Measurements from ENCODE around the gene MEIKIN.
A peak's percentile ranks its signal among the peaks of the same experiment; 100 is the strongest.
"Not testable (repeated sequence)": the region's sequence is repeated elsewhere in the genome, so short reads cannot be mapped to it uniquely, and the experiment has no call there.

MEIKIN gene

GRCh38 chr5:131902266-131902665, 43.2 kb downstream of the MEIKIN start:
- peak; percentile 2 for DNase-seq (ENCODE audit: low spot score)

DNA sequence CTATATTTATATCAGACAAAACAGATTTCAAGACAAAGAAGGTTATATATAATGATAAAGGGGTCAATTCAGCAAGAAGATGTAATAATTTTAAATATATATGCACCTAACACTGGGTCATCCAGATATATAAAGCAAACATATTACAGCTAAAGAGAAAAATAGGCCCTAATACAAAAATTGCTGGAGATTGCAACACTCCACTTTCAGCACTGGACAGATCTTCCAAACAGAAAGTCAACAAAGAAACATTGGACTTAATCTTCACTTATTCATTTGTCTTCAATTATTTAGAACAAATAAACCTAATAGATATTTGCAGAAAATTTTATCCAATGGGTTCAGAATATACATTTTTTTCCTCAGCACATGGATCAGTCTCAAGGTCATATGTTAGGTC, 45.8 kb downstream of the MEIKIN start:
- DNase-seq (ENCODE audit: low spot score): no peak

DNA sequence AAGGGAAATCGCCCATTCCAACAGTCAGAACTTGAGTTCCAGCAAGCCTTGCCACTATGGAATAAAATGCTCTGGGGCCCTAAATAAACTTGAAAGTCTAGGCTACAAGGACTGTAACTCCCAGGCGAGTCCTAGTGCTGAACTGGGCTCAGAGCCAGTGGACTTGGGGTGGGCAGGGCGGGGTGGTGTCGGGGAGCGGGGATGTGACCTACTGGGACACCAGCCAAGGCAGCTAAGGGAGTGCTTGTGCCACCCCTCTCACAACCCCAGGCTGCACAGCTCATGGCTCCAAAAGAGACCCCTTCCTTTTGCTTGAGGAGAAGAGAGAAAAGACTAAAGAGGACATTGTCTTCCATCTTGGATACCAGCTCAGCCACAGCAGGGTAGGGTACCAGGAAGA, 61.5 kb downstream of the MEIKIN start:
- DNase-seq (ENCODE audit: low spot score): no peak

DNA sequence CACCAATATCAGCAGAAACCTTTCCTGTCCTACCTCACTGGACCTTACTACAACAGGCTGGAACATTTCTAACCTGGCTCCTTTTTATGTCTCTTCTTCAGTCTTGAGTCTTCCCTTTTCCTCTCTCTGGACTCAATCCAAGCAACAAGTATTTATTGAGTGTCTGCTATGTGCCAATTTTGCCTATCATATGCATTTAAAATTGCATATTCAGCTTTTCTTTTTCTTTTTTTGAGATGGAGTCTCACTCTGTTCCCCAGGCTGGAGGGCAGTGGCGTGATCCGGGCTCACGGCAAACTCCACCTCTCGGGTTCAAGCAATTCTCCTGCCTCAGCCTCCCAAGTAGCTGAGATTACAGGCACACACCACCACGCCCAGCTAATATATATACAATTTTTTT, 65.8 kb downstream of the MEIKIN start:
- DNase-seq (ENCODE audit: low spot score): no peak

DNA sequence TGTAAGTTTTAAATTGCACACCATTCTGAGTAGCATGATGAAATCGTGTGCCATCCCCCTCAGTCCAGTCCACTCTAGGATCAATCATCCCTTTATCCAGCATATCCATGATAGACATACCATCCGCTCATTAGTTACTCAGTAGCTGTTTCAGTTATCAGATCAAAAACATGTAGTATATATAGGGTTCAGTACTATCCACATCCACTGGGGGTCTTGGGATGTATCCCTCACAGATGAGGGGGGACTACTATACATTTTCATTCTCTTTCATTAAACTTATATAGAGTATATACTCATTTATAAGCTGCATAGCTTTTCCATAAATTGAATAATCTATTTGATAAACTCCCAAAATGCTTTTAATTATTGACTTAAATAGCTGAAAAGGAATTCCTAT, 67.6 kb downstream of the MEIKIN start:
- DNase-seq (ENCODE audit: low spot score): no peak

GRCh38 chr5:131871251-131871650, 74.2 kb downstream of the MEIKIN start:
- not testable (repeated sequence) for DNase-seq (ENCODE audit: low spot score)

- no peak for DNase-seq (ENCODE audit: low spot score)
Observed at GRCh38 chr5:131867524-131867923, 77.9 kb downstream of the MEIKIN start.

DNA sequence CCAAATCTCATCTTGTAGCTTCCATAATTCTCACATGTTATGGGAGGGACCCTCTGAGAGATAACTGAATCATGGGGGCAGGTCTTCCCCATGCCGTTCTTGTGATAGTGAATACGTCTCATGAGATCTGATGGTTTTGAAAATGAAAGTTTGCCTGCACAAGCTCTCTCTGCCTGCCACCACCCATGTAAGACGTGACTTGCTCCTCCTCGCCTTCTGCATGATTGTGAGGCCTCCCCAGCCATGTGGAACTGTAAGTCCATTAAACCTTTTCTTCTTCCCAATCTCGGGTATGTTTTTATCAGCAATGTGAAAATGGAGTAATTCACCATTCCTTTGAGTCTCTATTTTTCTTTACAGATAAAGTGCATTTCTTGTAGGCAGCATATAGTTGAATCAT, 81.8 kb downstream of the MEIKIN start:
- no peak for DNase-seq (ENCODE audit: low spot score)

DNA sequence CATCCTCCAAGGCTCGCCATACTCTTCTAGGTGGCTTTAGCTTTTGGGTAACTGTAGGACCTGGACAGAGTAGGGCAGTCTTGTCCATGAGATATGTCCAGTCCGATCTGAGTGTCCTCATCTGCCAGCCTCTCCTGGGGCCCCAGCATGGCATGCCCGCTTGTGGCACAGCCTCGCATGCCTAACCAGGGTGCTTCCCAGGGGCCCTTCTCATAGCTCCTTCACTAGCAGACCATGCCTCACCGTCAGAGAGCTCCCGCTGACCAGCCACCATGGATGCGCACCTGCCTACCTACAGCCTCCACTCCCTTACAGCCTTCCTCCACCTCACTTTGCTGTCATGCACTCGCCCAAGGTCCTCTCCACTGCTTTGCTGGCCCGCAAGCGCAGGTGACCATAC, 88.1 kb downstream of the MEIKIN start:
- no peak for DNase-seq (ENCODE audit: low spot score)

DNA sequence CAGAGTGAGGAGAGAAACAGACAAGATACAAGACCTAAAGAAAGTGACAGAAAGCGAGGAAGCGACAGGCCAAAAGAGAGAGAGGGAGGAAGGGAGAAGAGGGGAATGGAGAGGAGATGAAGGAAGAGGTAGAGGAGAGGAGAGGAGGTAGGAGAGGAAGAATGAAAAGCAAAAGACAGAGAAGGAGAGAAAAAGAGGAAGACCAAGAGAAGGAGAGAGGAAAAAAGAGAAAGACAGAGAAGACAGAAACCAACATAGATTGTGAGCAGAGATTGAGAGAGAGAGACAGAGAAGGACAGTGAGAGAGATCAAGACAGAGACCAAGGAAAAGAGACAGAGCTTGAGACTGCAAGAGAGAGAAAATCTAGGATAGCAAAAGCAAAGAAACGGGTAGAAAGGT, 90.0 kb downstream of the MEIKIN start:
- DNase-seq (ENCODE audit: low spot score): no peak

GRCh38 chr5:131854134-131854533, 91.3 kb downstream of the MEIKIN start:
- no peak for DNase-seq (ENCODE audit: low spot score)

GRCh38 chr5:131848662-131849061, 96.8 kb downstream of the MEIKIN start:
- no peak for DNase-seq (ENCODE audit: low spot score)

- DNase-seq (ENCODE audit: low spot score): no peak
Observed at GRCh38 chr5:131846536-131846935, 98.9 kb downstream of the MEIKIN start.

DNA sequence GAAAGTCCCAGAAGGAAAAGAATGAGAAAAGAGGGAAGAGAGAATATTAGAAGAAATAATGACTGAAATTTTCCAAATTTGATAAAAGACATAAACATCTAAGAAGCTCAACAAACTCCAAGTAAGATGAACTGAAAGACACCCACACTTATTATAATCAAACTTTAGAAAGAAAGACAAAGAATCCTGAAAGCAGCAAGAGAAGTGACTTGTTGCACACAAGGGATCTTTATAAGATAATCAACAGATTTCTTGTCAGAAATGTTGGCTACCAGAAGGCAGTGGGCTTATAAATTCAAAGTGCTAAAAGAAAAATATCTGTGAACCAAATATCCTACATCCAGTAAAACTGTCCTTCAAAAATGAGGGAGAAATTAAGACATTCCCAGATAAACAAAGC, 99.6 kb downstream of the MEIKIN start:
- DNase-seq (ENCODE audit: low spot score): no peak

GRCh38 chr5:131842971-131843370, 102.5 kb downstream of the MEIKIN start:
- not testable (repeated sequence) for DNase-seq (ENCODE audit: low spot score)

DNA sequence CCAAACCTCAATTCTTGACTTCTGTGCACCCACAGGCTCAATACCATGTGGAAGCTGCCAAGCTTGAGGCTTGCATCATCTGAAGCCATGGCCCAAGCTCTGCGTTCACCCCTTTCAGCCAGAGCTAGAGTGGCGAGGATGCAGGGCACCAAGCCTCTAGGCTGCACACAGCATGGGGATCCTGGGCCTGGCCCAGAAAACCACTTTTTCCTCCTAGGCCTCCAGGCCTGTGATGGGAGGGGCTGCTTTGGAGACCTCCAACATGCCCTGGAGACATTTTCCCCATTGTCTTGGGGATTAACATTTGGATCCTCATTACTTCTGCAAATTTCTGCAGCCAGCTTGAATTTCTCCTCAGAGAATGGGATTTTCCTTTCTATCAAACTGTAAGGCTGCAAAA, 112.8 kb downstream of the MEIKIN start:
- DNase-seq (ENCODE audit: low spot score): not testable (repeated sequence)

DNA sequence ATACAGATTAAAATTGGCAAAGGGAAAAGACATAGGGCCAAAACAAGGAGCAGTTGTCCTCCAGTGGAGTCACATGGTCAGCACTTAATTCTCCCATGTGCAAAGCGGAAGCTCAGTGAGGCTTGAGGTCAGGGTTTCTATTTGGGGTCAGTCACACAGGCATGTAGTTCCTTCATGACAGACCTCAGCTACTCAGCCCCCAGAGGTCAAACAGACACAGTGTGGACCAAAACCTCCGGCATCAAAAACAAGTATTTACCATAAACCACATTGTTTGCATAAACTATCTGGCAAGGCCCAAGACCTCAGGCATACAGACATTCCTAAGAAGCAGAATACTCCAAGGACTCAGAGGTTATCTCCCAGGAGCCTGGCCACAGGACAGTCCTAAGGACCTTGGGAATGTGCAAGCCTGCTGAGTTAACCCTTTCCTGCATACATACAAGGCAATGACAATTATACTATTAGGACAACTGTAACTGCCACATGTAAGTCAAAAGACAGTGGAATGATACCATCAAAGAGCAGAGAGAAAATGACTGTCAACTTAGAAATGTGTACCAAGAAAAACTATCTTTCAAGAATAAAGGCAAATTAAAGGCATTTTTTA, 120.0 kb downstream of the MEIKIN start:
- no peak for DNase-seq (ENCODE audit: low spot score)

- DNase-seq (ENCODE audit: low spot score): no peak
Observed at GRCh38 chr5:131824631-131825030, 120.8 kb downstream of the MEIKIN start.

- DNase-seq (ENCODE audit: low spot score): no peak
Observed at GRCh38 chr5:131821221-131821620, 124.2 kb downstream of the MEIKIN start.

GRCh38 chr5:131818001-131818724, 127.3 kb downstream of the MEIKIN start:
- no peak for DNase-seq (ENCODE audit: low spot score)

DNA sequence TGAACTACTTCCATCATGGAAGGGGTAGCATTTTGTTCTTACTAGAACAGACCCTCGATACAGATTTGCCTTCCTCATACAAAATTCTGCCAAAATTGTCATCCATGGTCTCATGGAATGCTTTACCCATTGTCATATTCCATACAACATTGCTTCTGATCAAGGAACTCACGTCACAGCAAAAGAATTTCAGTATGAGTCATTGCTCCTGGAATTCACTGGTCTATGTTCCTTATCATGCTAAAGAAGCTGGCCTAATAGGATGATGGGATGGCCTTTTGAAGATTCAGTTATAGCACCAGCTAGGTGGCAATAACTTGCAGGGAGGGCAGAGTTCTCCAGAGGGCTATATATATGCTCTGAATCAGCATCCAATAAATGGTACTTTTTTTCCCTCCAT, 130.5 kb downstream of the MEIKIN start:
- DNase-seq (ENCODE audit: low spot score): no peak

GRCh38 chr5:131812371-131813160, 132.9 kb downstream of the MEIKIN start:
- DNase-seq (ENCODE audit: low spot score): no peak
